Esophagus squamous epithelium (tissue), 4 donors: ENCODE measurements around the gene VPS26B.

Source experiments
- CTCF ChIP-seq, 6 experiments: fragments of 450-650 bp in 4 of 6; fragments of 200-600 bp in 2 of 6; sonication (generic) in 2 of 6; IDR thresholded peaks; one replicate each; pipeline ENCODE4 v1.5.1; 2016 to 2019; ENCODE audit warnings: antibody characterized with exemption in 6 of 6, mild to moderate bottlenecking in 4 of 6, moderate library complexity in 4 of 6
- POLR2A ChIP-seq, 4 donors: fragments of 450-650 bp; IDR thresholded peaks; one replicate each; pipeline ENCODE4 v1.6.1; 2017; ENCODE audit warnings: antibody characterized with exemption in 4 of 4, mild to moderate bottlenecking in 4 of 4, moderate library complexity in 3 of 4

GRCh38 chr11:134206185-134206584 is 18.3 kb upstream of the VPS26B start:
- TF ChIP-seq CTCF (IDR thresholded peaks at IDR 0.05) = no peak
- no peak for TF ChIP-seq POLR2A (IDR thresholded peaks at IDR 0.05)
